ENCODE data around the gene ZBTB8OS.

DNA sequence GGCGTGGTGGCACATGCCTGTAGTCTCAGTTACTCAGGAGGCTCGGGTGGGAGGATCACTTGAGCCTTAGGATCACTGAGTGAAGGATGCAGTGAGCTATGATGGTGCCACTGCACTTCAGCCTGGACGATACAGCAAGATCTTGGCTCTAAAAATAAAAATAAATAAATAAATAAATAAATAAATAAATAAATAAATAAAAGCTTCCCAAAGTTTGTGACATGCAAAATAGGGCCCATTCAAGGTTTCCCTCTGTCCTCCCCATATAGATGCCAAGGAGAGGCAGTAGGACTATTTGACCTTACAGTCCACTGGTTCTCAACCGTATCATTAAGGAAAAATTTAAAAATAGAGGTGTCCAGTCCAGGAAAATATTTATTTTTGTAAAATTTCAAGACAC lies 41.2 kb downstream of the ZBTB8OS start:
- TF ChIP-seq, protein P1, sequence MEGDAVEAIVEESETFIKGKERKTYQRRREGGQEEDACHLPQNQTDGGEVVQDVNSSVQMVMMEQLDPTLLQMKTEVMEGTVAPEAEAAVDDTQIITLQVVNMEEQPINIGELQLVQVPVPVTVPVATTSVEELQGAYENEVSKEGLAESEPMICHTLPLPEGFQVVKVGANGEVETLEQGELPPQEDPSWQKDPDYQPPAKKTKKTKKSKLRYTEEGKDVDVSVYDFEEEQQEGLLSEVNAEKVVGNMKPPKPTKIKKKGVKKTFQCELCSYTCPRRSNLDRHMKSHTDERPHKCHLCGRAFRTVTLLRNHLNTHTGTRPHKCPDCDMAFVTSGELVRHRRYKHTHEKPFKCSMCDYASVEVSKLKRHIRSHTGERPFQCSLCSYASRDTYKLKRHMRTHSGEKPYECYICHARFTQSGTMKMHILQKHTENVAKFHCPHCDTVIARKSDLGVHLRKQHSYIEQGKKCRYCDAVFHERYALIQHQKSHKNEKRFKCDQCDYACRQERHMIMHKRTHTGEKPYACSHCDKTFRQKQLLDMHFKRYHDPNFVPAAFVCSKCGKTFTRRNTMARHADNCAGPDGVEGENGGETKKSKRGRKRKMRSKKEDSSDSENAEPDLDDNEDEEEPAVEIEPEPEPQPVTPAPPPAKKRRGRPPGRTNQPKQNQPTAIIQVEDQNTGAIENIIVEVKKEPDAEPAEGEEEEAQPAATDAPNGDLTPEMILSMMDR (IDR thresholded peaks at IDR 0.05) = no peak
- no peak for TF ChIP-seq POLR2A (IDR thresholded peaks at IDR 0.05)

All from breast epithelium (tissue), 3 donors.